Activated T-helper 17 cell treated with anti-CD3 and anti-CD28 coated beads, Interleukin-2, amount 50 U/mL, for 72 hours (primary cell): ENCODE results near the gene RAB17. TPM values are rescaled to one million over a fixed set of nuclear protein-coding genes. Genes with fewer than 3 reads are reported as not detected.
A peak's percentile ranks its signal among the peaks of the same experiment; 100 is the strongest.

ENCODE experiments used
- ATAC-seq: fragments of 150-1000 bp; cut with Tn5 transposase; replicated peaks from 2 replicates; pipeline ENCODE4 v1.10.0; 2021; ENCODE audit warnings: mild to moderate bottlenecking, moderate library complexity
- H3K27ac Mint-ChIP-seq: one replicate; pipeline ENCODE4 v1.8.0; 2022; ENCODE audit warnings: mixed read lengths
- H3K27me3 Mint-ChIP-seq: one replicate; pipeline ENCODE4 v1.8.0; 2022; ENCODE audit warnings: mixed read lengths
- H3K36me3 Mint-ChIP-seq: one replicate; pipeline ENCODE4 v1.8.0; 2022; ENCODE audit warnings: low read depth, mild to moderate bottlenecking, mixed read lengths
- H3K4me1 Mint-ChIP-seq: one replicate; pipeline ENCODE4 v1.8.0; 2022; ENCODE audit warnings: mixed read lengths
- H3K4me3 Mint-ChIP-seq: one replicate; pipeline ENCODE4 v1.8.0; 2022; ENCODE audit warnings: mild to moderate bottlenecking, mixed read lengths
- H3K9me3 Mint-ChIP-seq: one replicate; pipeline ENCODE4 v1.8.0; 2022; ENCODE audit warnings: mixed read lengths
- total RNA-seq, 2 donors: library from RNA; stranded (reverse); gene quantifications; one replicate each; pipeline ENCODE4 v1.2.3, GENCODE V29; 2022

The RAB17 gene
- 1 to 10 TPM in 1 of 2 donors, under 1 TPM in 1; 0.43 to 2.5 TPM for total RNA-seq

- peak; percentile 60 for ATAC-seq
- Mint-ChIP-seq H3K4me3 (peak within 1 kb of the TSS; percentile 30), H3K27me3 (no peaks in the 10 kb centered on the region), H3K4me1 (peaks cover 5% of the 10 kb centered on the region), H3K9me3 (no peaks in the 10 kb centered on the region), H3K27ac (peak within 1 kb of the TSS; percentile 41), H3K36me3 (no peaks in the 10 kb centered on the region)
Measured at GRCh38 chr2:237590272-237591140, at the start of gene RAB17. Gene RAB17, minus strand, starts transcription at chr2:237590734. Its CDS starts 4,580 bp downstream, at chr2:237586154.

- Mint-ChIP-seq H3K27me3 (peaks cover 2% of the 10 kb centered on the region), H3K9me3 (no peaks in the 10 kb centered on the region), H3K36me3 (no peaks in the 10 kb centered on the region), H3K4me1 (no peaks in the 10 kb centered on the region), H3K4me3 (no peak overlapping the region), H3K27ac (no peak overlapping the region)
- ATAC-seq, result no peak
Measured at GRCh38 chr2:237639836-237640220, 49.3 kb upstream of the RAB17 start.

- no peak overlapping the region for H3K27ac Mint-ChIP-seq
- H3K36me3 Mint-ChIP-seq, result no peaks in the 10 kb centered on the region
- peaks cover 4% of the 10 kb centered on the region for H3K27me3 Mint-ChIP-seq
- no peak overlapping the region for H3K4me3 Mint-ChIP-seq
- no peaks in the 10 kb centered on the region for H3K4me1 Mint-ChIP-seq
- no peaks in the 10 kb centered on the region for H3K9me3 Mint-ChIP-seq
- no peak for ATAC-seq
Measured at GRCh38 chr2:237639052-237639835, 48.7 kb upstream of the RAB17 start.

GRCh38 chr2:237638176-237638575 lies 47.6 kb upstream of the RAB17 start:
- H3K4me3 Mint-ChIP-seq, result no peak overlapping the region
- no peaks in the 10 kb centered on the region for H3K9me3 Mint-ChIP-seq
- no peak overlapping the region for H3K27ac Mint-ChIP-seq

GRCh38 chr2:237637429-237638135 lies 47.0 kb upstream of the RAB17 start:
- Mint-ChIP-seq H3K9me3 (no peaks in the 10 kb centered on the region), H3K4me3 (no peak overlapping the region), H3K4me1 (no peaks in the 10 kb centered on the region), H3K27me3 (peaks cover 7% of the 10 kb centered on the region), H3K36me3 (no peaks in the 10 kb centered on the region), H3K27ac (no peak overlapping the region)
- ATAC-seq, result no peak

More at GRCh38 chr2:237638176-237638575, 47.6 kb upstream of the RAB17 start:
- no peak for ATAC-seq
- Mint-ChIP-seq H3K36me3 (no peaks in the 10 kb centered on the region), H3K27me3 (peaks cover 4% of the 10 kb centered on the region), H3K4me1 (no peaks in the 10 kb centered on the region)

GRCh38 chr2:237636578-237636977 lies 46.0 kb upstream of the RAB17 start:
- Mint-ChIP-seq H3K27ac (no peak overlapping the region), H3K9me3 (no peaks in the 10 kb centered on the region), H3K27me3 (peaks cover 7% of the 10 kb centered on the region), H3K36me3 (no peaks in the 10 kb centered on the region), H3K4me1 (no peaks in the 10 kb centered on the region), H3K4me3 (no peak overlapping the region)
- no peak for ATAC-seq

- no peak for ATAC-seq
- Mint-ChIP-seq H3K9me3 (no peaks in the 10 kb centered on the region), H3K27ac (no peak overlapping the region), H3K36me3 (no peaks in the 10 kb centered on the region), H3K4me3 (no peak overlapping the region), H3K27me3 (peaks cover 20% of the 10 kb centered on the region), H3K4me1 (no peaks in the 10 kb centered on the region)
Measured at GRCh38 chr2:237633061-237633561, 42.6 kb upstream of the RAB17 start.

- Mint-ChIP-seq H3K36me3 (no peaks in the 10 kb centered on the region), H3K9me3 (no peaks in the 10 kb centered on the region), H3K27ac (no peak overlapping the region), H3K4me3 (no peak overlapping the region), H3K27me3 (peaks cover 21% of the 10 kb centered on the region), H3K4me1 (no peaks in the 10 kb centered on the region)
- ATAC-seq, result no peak
Measured at GRCh38 chr2:237631801-237632585, 41.5 kb upstream of the RAB17 start.

- Mint-ChIP-seq H3K9me3 (no peaks in the 10 kb centered on the region), H3K27me3 (peaks cover 27% of the 10 kb centered on the region), H3K27ac (no peak overlapping the region), H3K4me3 (no peak overlapping the region), H3K4me1 (no peaks in the 10 kb centered on the region), H3K36me3 (no peaks in the 10 kb centered on the region)
- ATAC-seq, result no peak
Measured at GRCh38 chr2:237631007-237631785, 40.7 kb upstream of the RAB17 start.

GRCh38 chr2:237630216-237631000 lies 39.9 kb upstream of the RAB17 start:
- no peak for ATAC-seq
- Mint-ChIP-seq H3K27me3 (peaks cover 31% of the 10 kb centered on the region), H3K36me3 (no peaks in the 10 kb centered on the region), H3K4me3 (no peak overlapping the region), H3K4me1 (no peaks in the 10 kb centered on the region), H3K27ac (no peak overlapping the region), H3K9me3 (no peaks in the 10 kb centered on the region)

GRCh38 chr2:237629739-237630138 lies 39.2 kb upstream of the RAB17 start:
- H3K9me3 Mint-ChIP-seq, result no peaks in the 10 kb centered on the region
- H3K4me1 Mint-ChIP-seq, result no peaks in the 10 kb centered on the region
- H3K27me3 Mint-ChIP-seq, result peaks cover 28% of the 10 kb centered on the region
- H3K27ac Mint-ChIP-seq, result no peak overlapping the region
- H3K4me3 Mint-ChIP-seq, result no peak overlapping the region
- no peaks in the 10 kb centered on the region for H3K36me3 Mint-ChIP-seq
- ATAC-seq, result peak; percentile 60

GRCh38 chr2:237629188-237629534 lies 38.6 kb upstream of the RAB17 start:
- no peak overlapping the region for H3K27ac Mint-ChIP-seq
- no peaks in the 10 kb centered on the region for H3K4me1 Mint-ChIP-seq
- ATAC-seq, result no peak
- peak overlapping the region; percentile 75 for H3K4me3 Mint-ChIP-seq
- peaks cover 28% of the 10 kb centered on the region for H3K27me3 Mint-ChIP-seq
- H3K9me3 Mint-ChIP-seq, result no peaks in the 10 kb centered on the region
- no peaks in the 10 kb centered on the region for H3K36me3 Mint-ChIP-seq
